ENCODE measurements around the gene TRIM9.

DNA sequence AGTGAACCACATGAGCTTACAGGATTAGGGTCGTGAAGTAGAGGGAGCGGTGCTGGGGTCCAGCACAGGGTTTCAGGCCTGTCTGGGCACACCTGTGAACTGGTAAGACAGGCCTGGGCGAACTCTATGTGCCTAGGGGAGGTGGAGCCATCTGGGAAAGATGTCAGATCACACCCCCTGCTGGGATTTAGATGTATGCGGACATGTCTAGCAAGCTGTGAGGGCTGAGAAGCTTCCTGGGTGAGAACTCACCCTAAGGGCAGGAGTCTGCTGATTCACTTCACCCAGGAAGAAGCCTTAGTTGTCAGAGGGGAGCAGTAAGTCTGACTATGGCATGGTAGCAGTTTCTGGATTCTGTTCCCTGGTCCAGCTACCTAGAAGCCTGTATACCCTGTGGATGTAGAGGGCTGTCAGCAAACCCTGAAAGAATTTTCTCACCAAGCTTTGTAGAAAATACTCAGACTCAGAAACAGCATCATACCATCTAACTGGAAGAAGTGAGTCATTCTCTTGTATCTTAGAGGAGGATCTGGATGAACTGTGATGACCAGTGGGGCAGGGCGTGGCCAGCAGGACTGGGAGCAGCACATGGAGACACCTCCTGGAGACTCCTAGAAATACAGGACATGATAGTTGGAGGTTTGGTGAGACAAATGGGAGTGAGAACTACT, 139.4 kb downstream of the TRIM9 start:
- TF ChIP-seq, protein P1, sequence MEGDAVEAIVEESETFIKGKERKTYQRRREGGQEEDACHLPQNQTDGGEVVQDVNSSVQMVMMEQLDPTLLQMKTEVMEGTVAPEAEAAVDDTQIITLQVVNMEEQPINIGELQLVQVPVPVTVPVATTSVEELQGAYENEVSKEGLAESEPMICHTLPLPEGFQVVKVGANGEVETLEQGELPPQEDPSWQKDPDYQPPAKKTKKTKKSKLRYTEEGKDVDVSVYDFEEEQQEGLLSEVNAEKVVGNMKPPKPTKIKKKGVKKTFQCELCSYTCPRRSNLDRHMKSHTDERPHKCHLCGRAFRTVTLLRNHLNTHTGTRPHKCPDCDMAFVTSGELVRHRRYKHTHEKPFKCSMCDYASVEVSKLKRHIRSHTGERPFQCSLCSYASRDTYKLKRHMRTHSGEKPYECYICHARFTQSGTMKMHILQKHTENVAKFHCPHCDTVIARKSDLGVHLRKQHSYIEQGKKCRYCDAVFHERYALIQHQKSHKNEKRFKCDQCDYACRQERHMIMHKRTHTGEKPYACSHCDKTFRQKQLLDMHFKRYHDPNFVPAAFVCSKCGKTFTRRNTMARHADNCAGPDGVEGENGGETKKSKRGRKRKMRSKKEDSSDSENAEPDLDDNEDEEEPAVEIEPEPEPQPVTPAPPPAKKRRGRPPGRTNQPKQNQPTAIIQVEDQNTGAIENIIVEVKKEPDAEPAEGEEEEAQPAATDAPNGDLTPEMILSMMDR (IDR thresholded peaks at IDR 0.05), result peak in 3 of 4 experiments; percentile 20 to 33 (median 25)
- TF ChIP-seq POLR2AphosphoS5 (IDR thresholded peaks at IDR 0.05), result peak; percentile 7
